Liver (tissue), 9 donors: ENCODE data around the gene ASGR2. TPM values are rescaled to one million over a fixed set of nuclear protein-coding genes. Genes with fewer than 3 reads are reported as not detected.

Experiments used
- DNase-seq: peaks from one replicate; pipeline ENCODE4 v3.0.0-alpha.2; 2017; ENCODE audit warnings: low spot score
- H3K27ac ChIP-seq, 2 donors: one replicate each; pipeline ENCODE4 v1.7.0; 2013; ENCODE audit warnings: inconsistent platforms in 2 of 2, low read length in 2 of 2, control low read depth in 1 of 2, low read depth in 1 of 2, mild to moderate bottlenecking in 1 of 2
- H3K27me3 ChIP-seq, 4 donors: one replicate each; pipeline versions ENCODE4 v1.6.1 to v1.7.0; 2013; ENCODE audit warnings: low read length in 3 of 4, inconsistent platforms in 1 of 4, mild to moderate bottlenecking in 1 of 4, moderate library complexity in 1 of 4; ENCODE audit not compliant: control insufficient read depth in 4 of 4, insufficient read depth in 4 of 4
- H3K36me3 ChIP-seq, 4 donors: one replicate each; pipeline versions ENCODE4 v1.6.1 to v1.7.0; 2013; ENCODE audit warnings: low read length in 3 of 4, mild to moderate bottlenecking in 3 of 4, low read depth in 1 of 4, moderate library complexity in 1 of 4; ENCODE audit not compliant: control insufficient read depth in 4 of 4, insufficient read depth in 3 of 4
- H3K4me1 ChIP-seq, 4 donors: one replicate each; pipeline versions ENCODE4 v1.6.1 to v1.7.0; 2013; ENCODE audit warnings: low read length in 3 of 4, mild to moderate bottlenecking in 3 of 4, moderate library complexity in 1 of 4; ENCODE audit not compliant: control insufficient read depth in 4 of 4, insufficient read depth in 4 of 4
- H3K4me3 ChIP-seq, 3 donors: one replicate each; pipeline versions ENCODE4 v1.6.1 to v1.7.0; 2013; ENCODE audit warnings: low read length in 3 of 3, control low read depth in 1 of 3, low read depth in 1 of 3, mild to moderate bottlenecking in 1 of 3
- H3K9ac ChIP-seq, 2 donors: one replicate each; pipeline ENCODE4 v1.7.0; 2013; ENCODE audit warnings: low read length in 2 of 2, mild to moderate bottlenecking in 2 of 2, moderate library complexity in 2 of 2, control low read depth in 1 of 2, low read depth in 1 of 2
- H3K9me3 ChIP-seq, 4 donors: one replicate each; pipeline versions ENCODE4 v1.6.1 to v1.7.0; 2013; ENCODE audit warnings: low read length in 3 of 4; ENCODE audit not compliant: control insufficient read depth in 4 of 4
- ATF3 ChIP-seq: IDR thresholded peaks from 2 replicates; pipeline ENCODE4 v1.6.1; 2016; ENCODE audit warnings: antibody characterized with exemption
- CTCF ChIP-seq: fragments of 150-350 bp; IDR thresholded peaks from 2 replicates; pipeline ENCODE4 v1.5.1; 2017; ENCODE audit warnings: improper control_type of control experiment, low read depth, low read length; ENCODE audit not compliant: missing input control
- EGR1 ChIP-seq, 2 donors: IDR thresholded peaks; 2 replicates each; pipeline ENCODE4 v1.6.1; 2016 to 2018; ENCODE audit warnings: antibody characterized with exemption in 2 of 2, low read depth in 2 of 2
- FOXA1 ChIP-seq: IDR thresholded peaks from 2 replicates; pipeline ENCODE4 v1.6.1; 2016; ENCODE audit warnings: antibody characterized with exemption
- FOXA2 ChIP-seq: IDR thresholded peaks from 2 replicates; pipeline ENCODE4 v1.6.1; 2016; ENCODE audit warnings: antibody characterized with exemption
- GABPA ChIP-seq, 2 donors: IDR thresholded peaks in 1 of 2; conservative IDR thresholded peaks in 1 of 2; 2 replicates each; pipeline ENCODE4 v1.6.1; 2016; ENCODE audit warnings: antibody characterized with exemption in 2 of 2, mild to moderate bottlenecking in 1 of 2, moderate library complexity in 1 of 2
- HNF4A ChIP-seq, 2 donors: conservative IDR thresholded peaks; 2 replicates each; pipeline ENCODE4 v1.6.1; 2016; ENCODE audit warnings: antibody characterized with exemption in 2 of 2, mild to moderate bottlenecking in 2 of 2
- HNF4G ChIP-seq: IDR thresholded peaks from 2 replicates; pipeline ENCODE4 v1.6.1; 2016; ENCODE audit warnings: antibody characterized with exemption
- JUND ChIP-seq, 2 donors: IDR thresholded peaks; 2 replicates each; pipeline ENCODE4 v1.6.1; 2016; ENCODE audit warnings: antibody characterized with exemption in 2 of 2
- NR2F2 ChIP-seq: IDR thresholded peaks from 2 replicates; pipeline ENCODE4 v1.6.1; 2016; ENCODE audit warnings: antibody characterized with exemption
- RAD21 ChIP-seq, 2 donors: IDR thresholded peaks; 2 replicates each; pipeline ENCODE4 v1.6.1; 2016; ENCODE audit warnings: antibody characterized with exemption in 2 of 2, mild to moderate bottlenecking in 2 of 2
- REST ChIP-seq: IDR thresholded peaks from 2 replicates; pipeline ENCODE4 v1.6.1; 2016; ENCODE audit warnings: antibody characterized with exemption, mild to moderate bottlenecking
- RXRA ChIP-seq, 2 donors: IDR thresholded peaks; 2 replicates each; pipeline ENCODE4 v1.6.1; 2017 to 2018; ENCODE audit warnings: antibody characterized with exemption in 2 of 2, mild to moderate bottlenecking in 1 of 2
- SP1 ChIP-seq: IDR thresholded peaks from 2 replicates; pipeline ENCODE4 v1.6.1; 2018; ENCODE audit warnings: antibody characterized with exemption, mild to moderate bottlenecking
- TAF1 ChIP-seq: conservative IDR thresholded peaks from 2 replicates; pipeline ENCODE4 v1.6.1; 2016; ENCODE audit warnings: antibody characterized with exemption, mild to moderate bottlenecking
- YY1 ChIP-seq: IDR thresholded peaks from 2 replicates; pipeline ENCODE4 v1.6.1; 2016; ENCODE audit warnings: antibody characterized with exemption, mild to moderate bottlenecking
- ZBTB33 ChIP-seq: IDR thresholded peaks from 2 replicates; pipeline ENCODE4 v1.6.1; 2016; ENCODE audit warnings: antibody characterized with exemption
- WGBS: extraction: QIAGEN DNeasy Blood & Tissue Kit; methylation state at CpG from one replicate; pipeline ENCODE4 v1.1.7; 2013; 5-methylcytosine and 5-hydroxymethylcytosine counted together
- polyA plus RNA-seq, 2 donors: library from polyadenylated mRNA; stranded (reverse) in 1 of 2; unstranded in 1 of 2; fragments of 200-250 nt in 1 of 2; fragments of >200 nt in 1 of 2; fragmentation: Nextera tagmentation in 1 of 2; extraction: Ambion mirVana in 1 of 2; gene quantifications; one replicate each; pipeline versions ENCODE4 v1.2.1 to v1.2.3, GENCODE V29; 2013 to 2015
- total RNA-seq, 2 donors: library from RNA; depleted of rRNA; stranded (reverse); fragments of >200 nt; gene quantifications; one replicate each; pipeline ENCODE4 v1.2.3, GENCODE V29; 2014
- donor health status: healthy.
- donor health status: healthy.
- donor health status: healthy.
- donor health status: healthy.
- donor health status: healthy.

The ASGR2 gene
- total and polyA plus RNA-seq, 4 donors, result 188 to 657 (median 493) TPM

GRCh38 chr17:7133916-7134315 lies 19.3 kb upstream of the ASGR2 start:
- no peak for DNase-seq
- 90% methylated on average over 20 of the region's 20 CpGs for WGBS
- H3K9ac ChIP-seq, result no peak overlapping the region

GRCh38 chr17:7133424-7133823 lies 18.8 kb upstream of the ASGR2 start:
- Histone ChIP-seq H3K27me3 (no peaks in the 10 kb centered on the region), H3K4me1 (peaks cover 5 to 21% (median 17%) of the 10 kb centered on the region in 4 donors), H3K27ac (peak overlapping the region; percentile 3 to 14), H3K9me3 (no peaks in the 10 kb centered on the region), H3K36me3 (no peaks in the 10 kb centered on the region), H3K9ac (no peak overlapping the region), H3K4me3 (no peak overlapping the region)
- no peak for TF ChIP-seq CTCF
- peak in 1 of 2 donors; percentile 40 for TF ChIP-seq RAD21 (IDR thresholded peaks at IDR 0.05)
- 63% methylated on average over 19 of the region's 19 CpGs for WGBS
- DNase-seq, result no peak

More at GRCh38 chr17:7133916-7134315, 19.3 kb upstream of the ASGR2 start:
- no peaks in the 10 kb centered on the region for H3K9me3 ChIP-seq
- H3K27me3 ChIP-seq, result no peaks in the 10 kb centered on the region
- TF ChIP-seq RAD21 (IDR thresholded peaks at IDR 0.05), result no peak
- no peak for TF ChIP-seq FOXA2
- no peak for TF ChIP-seq FOXA1
- no peak for TF ChIP-seq EGR1 (IDR thresholded peaks at IDR 0.05; ENCODE audit: low read depth in 2 of 2)
- no peak for TF ChIP-seq JUND (IDR thresholded peaks at IDR 0.05)
- H3K36me3 ChIP-seq, result no peaks in the 10 kb centered on the region
- no peak overlapping the region for H3K4me3 ChIP-seq
- H3K27ac ChIP-seq, result peak overlapping the region; percentile 3 to 14
- peaks cover 5 to 21% (median 17%) of the 10 kb centered on the region in 4 donors for H3K4me1 ChIP-seq

GRCh38 chr17:7132511-7133094 lies 18.0 kb upstream of the ASGR2 start:
- DNase-seq, result no peak
- peaks cover 5 to 21% (median 17%) of the 10 kb centered on the region in 4 donors for H3K4me1 ChIP-seq
- no peak overlapping the region for H3K4me3 ChIP-seq
- WGBS, result 13% methylated on average over 7 of the region's 7 CpGs
- no peak overlapping the region for H3K9ac ChIP-seq
- TF ChIP-seq EGR1 (IDR thresholded peaks at IDR 0.05; ENCODE audit: low read depth in 2 of 2) (no peak), ZBTB33 (no peak), SP1 (peak; percentile 70), YY1 (no peak), NR2F2 (peak; percentile 89), TAF1 (no peak), REST (no peak), RAD21 (IDR thresholded peaks at IDR 0.05) (peak in 1 of 2 donors; percentile 21), HNF4G (no peak), ATF3 (no peak), GABPA (IDR thresholded peaks at IDR 0.05 in 1 of 2, conservative IDR thresholded peaks at IDR 0.05 in 1 of 2) (no peak), HNF4A (conservative IDR thresholded peaks at IDR 0.05) (peak; percentile 33 to 40), RXRA (IDR thresholded peaks at IDR 0.05) (peak; percentile 80 to 87)
- peak overlapping the region; percentile 36 to 56 for H3K27ac ChIP-seq
- no peaks in the 10 kb centered on the region for H3K9me3 ChIP-seq
- H3K36me3 ChIP-seq, result peaks cover 0 to 3% (median 0%) of the 10 kb centered on the region in 4 donors
- no peaks in the 10 kb centered on the region for H3K27me3 ChIP-seq
